ENCODE measurements around the gene DGCR2.
"Not testable (repeated sequence)": the region's sequence is repeated elsewhere in the genome, so short reads cannot be mapped to it uniquely, and the experiment has no call there.

The DGCR2 gene

GRCh38 chr22:19014886-19015285 lies 107.3 kb downstream of the DGCR2 start:
- H3K9me3 ChIP-seq (ENCODE audit: control insufficient read depth, low read length): no peaks in the 10 kb centered on the region
- no peaks in the 10 kb centered on the region for H3K4me1 ChIP-seq (ENCODE audit: control insufficient read depth, insufficient read depth, low read length)
- H3K4me3 ChIP-seq (ENCODE audit: low read length): no peak overlapping the region
- H3K36me3 ChIP-seq (ENCODE audit: control insufficient read depth, insufficient read depth, low read length): no peaks in the 10 kb centered on the region
- H3K9ac ChIP-seq (ENCODE audit: low read length): no peak overlapping the region
- peaks cover 3% of the 10 kb centered on the region for H3K27me3 ChIP-seq (ENCODE audit: control insufficient read depth, insufficient read depth, low read length)

GRCh38 chr22:19013881-19014598 lies 108.2 kb downstream of the DGCR2 start:
- H3K27me3 ChIP-seq (ENCODE audit: control insufficient read depth, insufficient read depth, low read length); H3K9me3 ChIP-seq (ENCODE audit: control insufficient read depth, low read length); H3K36me3 ChIP-seq (ENCODE audit: control insufficient read depth, insufficient read depth, low read length); H3K4me1 ChIP-seq (ENCODE audit: control insufficient read depth, insufficient read depth, low read length); H3K9ac ChIP-seq (ENCODE audit: low read length); H3K4me3 ChIP-seq (ENCODE audit: low read length): not testable (repeated sequence)

- H3K36me3 ChIP-seq (ENCODE audit: control insufficient read depth, insufficient read depth, low read length); H3K9me3 ChIP-seq (ENCODE audit: control insufficient read depth, low read length); H3K4me3 ChIP-seq (ENCODE audit: low read length); H3K4me1 ChIP-seq (ENCODE audit: control insufficient read depth, insufficient read depth, low read length); H3K27me3 ChIP-seq (ENCODE audit: control insufficient read depth, insufficient read depth, low read length); H3K9ac ChIP-seq (ENCODE audit: low read length): not testable (repeated sequence)
Observed at GRCh38 chr22:19013411-19013810, 108.8 kb downstream of the DGCR2 start.

- no peaks in the 10 kb centered on the region for H3K4me1 ChIP-seq (ENCODE audit: control insufficient read depth, insufficient read depth, low read length)
- no peak overlapping the region for H3K4me3 ChIP-seq (ENCODE audit: low read length)
- H3K9ac ChIP-seq (ENCODE audit: low read length): no peak overlapping the region
- H3K27me3 ChIP-seq (ENCODE audit: control insufficient read depth, insufficient read depth, low read length): no peaks in the 10 kb centered on the region
- no peaks in the 10 kb centered on the region for H3K9me3 ChIP-seq (ENCODE audit: control insufficient read depth, low read length)
- H3K36me3 ChIP-seq (ENCODE audit: control insufficient read depth, insufficient read depth, low read length): no peaks in the 10 kb centered on the region
Observed at GRCh38 chr22:19012308-19012986, 109.8 kb downstream of the DGCR2 start.

GRCh38 chr22:19011611-19012010 lies 110.6 kb downstream of the DGCR2 start:
- H3K36me3 ChIP-seq (ENCODE audit: control insufficient read depth, insufficient read depth, low read length); H3K4me1 ChIP-seq (ENCODE audit: control insufficient read depth, insufficient read depth, low read length); H3K9me3 ChIP-seq (ENCODE audit: control insufficient read depth, low read length); H3K9ac ChIP-seq (ENCODE audit: low read length); H3K4me3 ChIP-seq (ENCODE audit: low read length); H3K27me3 ChIP-seq (ENCODE audit: control insufficient read depth, insufficient read depth, low read length): not testable (repeated sequence)

GRCh38 chr22:19011075-19011474 lies 111.1 kb downstream of the DGCR2 start:
- no peak overlapping the region for H3K9ac ChIP-seq (ENCODE audit: low read length)
- no peaks in the 10 kb centered on the region for H3K36me3 ChIP-seq (ENCODE audit: control insufficient read depth, insufficient read depth, low read length)
- H3K4me1 ChIP-seq (ENCODE audit: control insufficient read depth, insufficient read depth, low read length): no peaks in the 10 kb centered on the region
- no peak overlapping the region for H3K4me3 ChIP-seq (ENCODE audit: low read length)
- no peaks in the 10 kb centered on the region for H3K9me3 ChIP-seq (ENCODE audit: control insufficient read depth, low read length)
- no peaks in the 10 kb centered on the region for H3K27me3 ChIP-seq (ENCODE audit: control insufficient read depth, insufficient read depth, low read length)

GRCh38 chr22:19005905-19006304 lies 116.3 kb downstream of the DGCR2 start:
- Histone ChIP-seq H3K27me3 (ENCODE audit: control insufficient read depth, insufficient read depth, low read length) (no peaks in the 10 kb centered on the region), H3K9ac (ENCODE audit: low read length) (no peak overlapping the region), H3K36me3 (ENCODE audit: control insufficient read depth, insufficient read depth, low read length) (no peaks in the 10 kb centered on the region), H3K4me1 (ENCODE audit: control insufficient read depth, insufficient read depth, low read length) (no peaks in the 10 kb centered on the region), H3K9me3 (ENCODE audit: control insufficient read depth, low read length) (no peaks in the 10 kb centered on the region), H3K4me3 (ENCODE audit: low read length) (no peak overlapping the region)

GRCh38 chr22:19004471-19004870 lies 117.7 kb downstream of the DGCR2 start:
- no peaks in the 10 kb centered on the region for H3K36me3 ChIP-seq (ENCODE audit: control insufficient read depth, insufficient read depth, low read length)
- no peak overlapping the region for H3K9ac ChIP-seq (ENCODE audit: low read length)
- H3K9me3 ChIP-seq (ENCODE audit: control insufficient read depth, low read length): no peaks in the 10 kb centered on the region
- no peak overlapping the region for H3K4me3 ChIP-seq (ENCODE audit: low read length)
- no peaks in the 10 kb centered on the region for H3K4me1 ChIP-seq (ENCODE audit: control insufficient read depth, insufficient read depth, low read length)
- no peaks in the 10 kb centered on the region for H3K27me3 ChIP-seq (ENCODE audit: control insufficient read depth, insufficient read depth, low read length)

- no peaks in the 10 kb centered on the region for H3K4me1 ChIP-seq (ENCODE audit: control insufficient read depth, insufficient read depth, low read length)
- no peaks in the 10 kb centered on the region for H3K9me3 ChIP-seq (ENCODE audit: control insufficient read depth, low read length)
- H3K27me3 ChIP-seq (ENCODE audit: control insufficient read depth, insufficient read depth, low read length): no peaks in the 10 kb centered on the region
- H3K9ac ChIP-seq (ENCODE audit: low read length): no peak overlapping the region
- no peak overlapping the region for H3K4me3 ChIP-seq (ENCODE audit: low read length)
- H3K36me3 ChIP-seq (ENCODE audit: control insufficient read depth, insufficient read depth, low read length): no peaks in the 10 kb centered on the region
Observed at GRCh38 chr22:19003508-19003907, 118.7 kb downstream of the DGCR2 start.

- no peaks in the 10 kb centered on the region for H3K36me3 ChIP-seq (ENCODE audit: control insufficient read depth, insufficient read depth, low read length)
- peaks cover 3% of the 10 kb centered on the region for H3K27me3 ChIP-seq (ENCODE audit: control insufficient read depth, insufficient read depth, low read length)
- no peaks in the 10 kb centered on the region for H3K9me3 ChIP-seq (ENCODE audit: control insufficient read depth, low read length)
- H3K4me1 ChIP-seq (ENCODE audit: control insufficient read depth, insufficient read depth, low read length): no peaks in the 10 kb centered on the region
- no peak overlapping the region for H3K9ac ChIP-seq (ENCODE audit: low read length)
- H3K4me3 ChIP-seq (ENCODE audit: low read length): no peak overlapping the region
Observed at GRCh38 chr22:19002684-19003038, 119.6 kb downstream of the DGCR2 start.

GRCh38 chr22:19001204-19001603 lies 121.0 kb downstream of the DGCR2 start:
- Histone ChIP-seq H3K4me3 (ENCODE audit: low read length) (no peak overlapping the region), H3K4me1 (ENCODE audit: control insufficient read depth, insufficient read depth, low read length) (no peaks in the 10 kb centered on the region), H3K9ac (ENCODE audit: low read length) (no peak overlapping the region), H3K36me3 (ENCODE audit: control insufficient read depth, insufficient read depth, low read length) (no peaks in the 10 kb centered on the region), H3K27me3 (ENCODE audit: control insufficient read depth, insufficient read depth, low read length) (peaks cover 6% of the 10 kb centered on the region), H3K9me3 (ENCODE audit: control insufficient read depth, low read length) (no peaks in the 10 kb centered on the region)

GRCh38 chr22:19000106-19000505 lies 122.1 kb downstream of the DGCR2 start:
- not testable (repeated sequence) for H3K36me3 ChIP-seq (ENCODE audit: control insufficient read depth, insufficient read depth, low read length); H3K4me3 ChIP-seq (ENCODE audit: low read length); H3K27me3 ChIP-seq (ENCODE audit: control insufficient read depth, insufficient read depth, low read length); H3K4me1 ChIP-seq (ENCODE audit: control insufficient read depth, insufficient read depth, low read length); H3K9me3 ChIP-seq (ENCODE audit: control insufficient read depth, low read length); H3K9ac ChIP-seq (ENCODE audit: low read length)
